ENCODE measurements around the gene CD226.
"Not testable (repeated sequence)": the region's sequence is repeated elsewhere in the genome, so short reads cannot be mapped to it uniquely, and the experiment has no call there.

CD226 gene

GRCh38 chr18:69980509-69980908, 32.8 kb upstream of the CD226 start:
- Histone ChIP-seq H3K27ac (ENCODE audit: low read length) (no peak overlapping the region), H3K36me3 (ENCODE audit: control insufficient read depth in 2 of 2, insufficient read depth in 2 of 2, low read length in 2 of 2) (no peaks in the 10 kb centered on the region), H3K4me3 (ENCODE audit: low read length in 2 of 2) (no peak overlapping the region), H3K9me3 (ENCODE audit: control insufficient read depth in 2 of 2, low read length in 2 of 2) (peaks cover 4 to 5% of the 10 kb centered on the region in 2 donors), H3K4me1 (ENCODE audit: control insufficient read depth, insufficient read depth, low read length) (no peaks in the 10 kb centered on the region), H3K27me3 (ENCODE audit: control insufficient read depth in 1 of 2, insufficient read depth in 2 of 2, low read length in 2 of 2) (no peaks in the 10 kb centered on the region), H3K9ac (ENCODE audit: low read length in 2 of 2) (no peak overlapping the region)

DNA sequence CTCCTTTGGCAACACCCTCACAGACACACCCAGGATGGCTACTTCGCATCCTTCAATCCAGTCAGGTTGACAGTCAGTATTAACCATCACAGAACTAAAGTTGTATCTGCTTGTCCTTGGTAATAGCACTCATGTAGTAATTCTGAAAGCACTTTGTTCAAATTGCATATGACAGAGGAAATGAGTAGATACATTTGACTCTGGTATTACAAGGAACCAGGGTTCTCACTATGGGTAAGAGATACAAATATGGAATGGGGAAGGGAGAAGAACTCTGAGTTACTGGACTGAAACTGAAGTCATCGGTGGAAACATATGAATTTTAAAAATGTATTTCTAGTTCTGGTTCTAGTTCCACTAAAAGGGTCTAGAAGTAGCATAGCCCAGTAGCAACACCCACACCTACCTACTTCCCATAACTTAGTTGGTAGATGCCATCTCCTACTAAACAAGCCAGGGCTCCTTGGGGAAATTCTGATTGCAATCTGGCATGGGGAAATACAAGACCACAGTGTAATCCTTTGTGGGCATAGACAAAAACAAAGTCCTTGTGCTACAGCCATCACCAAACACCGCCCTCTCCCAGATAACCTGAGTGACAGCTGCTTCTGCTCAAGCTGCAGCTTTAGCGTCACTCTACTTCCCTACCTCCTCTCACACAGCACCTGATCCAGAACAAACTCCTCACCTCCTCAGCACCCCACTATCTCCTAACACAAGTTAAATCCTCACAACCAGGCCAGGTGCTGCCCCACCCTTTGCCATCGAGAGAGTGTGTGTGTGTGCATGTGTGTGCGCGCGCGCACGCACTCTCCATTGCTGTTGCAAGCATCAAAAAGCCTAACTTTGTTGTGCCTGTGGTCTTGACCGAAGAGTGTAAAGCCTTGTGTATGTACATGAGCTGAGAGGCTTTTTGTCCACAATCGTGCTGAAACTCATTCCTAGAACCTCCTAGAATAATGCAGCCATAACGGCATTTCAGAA, 31.4 kb upstream of the CD226 start:
- Histone ChIP-seq H3K27ac (ENCODE audit: low read length) (no peak overlapping the region), H3K4me1 (ENCODE audit: control insufficient read depth, insufficient read depth, low read length) (no peaks in the 10 kb centered on the region), H3K27me3 (ENCODE audit: control insufficient read depth in 1 of 2, insufficient read depth in 2 of 2, low read length in 2 of 2) (no peaks in the 10 kb centered on the region), H3K9ac (ENCODE audit: low read length in 2 of 2) (no peak overlapping the region), H3K9me3 (ENCODE audit: control insufficient read depth in 2 of 2, low read length in 2 of 2) (peaks cover 4 to 5% of the 10 kb centered on the region in 2 donors), H3K4me3 (ENCODE audit: low read length in 2 of 2) (no peak overlapping the region), H3K36me3 (ENCODE audit: control insufficient read depth in 2 of 2, insufficient read depth in 2 of 2, low read length in 2 of 2) (no peaks in the 10 kb centered on the region)

DNA sequence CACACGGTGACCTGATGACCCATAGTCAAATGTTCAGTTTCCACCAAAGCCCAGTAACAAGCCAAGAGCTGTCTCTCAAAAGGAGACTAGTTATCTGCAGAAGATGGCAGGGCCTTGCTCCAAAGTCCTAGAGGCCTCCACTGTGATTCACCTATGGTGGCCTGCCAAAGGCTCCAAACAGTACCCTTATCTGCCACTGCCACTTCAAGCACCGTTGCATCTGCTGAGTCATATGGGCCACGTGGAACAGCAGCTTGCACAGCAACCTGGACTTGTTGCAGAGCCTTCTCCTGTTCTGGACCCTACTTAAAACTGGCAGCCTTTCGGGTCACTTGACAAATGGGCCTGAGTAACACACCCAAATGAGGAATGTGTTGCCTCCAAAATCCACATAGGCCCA, 27.6 kb upstream of the CD226 start:
- not testable (repeated sequence) for H3K4me3 ChIP-seq (ENCODE audit: low read length in 2 of 2); H3K9me3 ChIP-seq (ENCODE audit: control insufficient read depth in 2 of 2, low read length in 2 of 2); H3K4me1 ChIP-seq (ENCODE audit: control insufficient read depth, insufficient read depth, low read length); H3K27me3 ChIP-seq (ENCODE audit: control insufficient read depth in 1 of 2, insufficient read depth in 2 of 2, low read length in 2 of 2); H3K27ac ChIP-seq (ENCODE audit: low read length); H3K9ac ChIP-seq (ENCODE audit: low read length in 2 of 2); H3K36me3 ChIP-seq (ENCODE audit: control insufficient read depth in 2 of 2, insufficient read depth in 2 of 2, low read length in 2 of 2)

GRCh38 chr18:69974365-69974764, 26.7 kb upstream of the CD226 start:
- Histone ChIP-seq H3K27ac (ENCODE audit: low read length) (no peak overlapping the region), H3K9ac (ENCODE audit: low read length in 2 of 2) (no peak overlapping the region), H3K27me3 (ENCODE audit: control insufficient read depth in 1 of 2, insufficient read depth in 2 of 2, low read length in 2 of 2) (no peaks in the 10 kb centered on the region), H3K9me3 (ENCODE audit: control insufficient read depth in 2 of 2, low read length in 2 of 2) (peaks cover 4 to 5% of the 10 kb centered on the region in 2 donors), H3K4me1 (ENCODE audit: control insufficient read depth, insufficient read depth, low read length) (no peaks in the 10 kb centered on the region), H3K36me3 (ENCODE audit: control insufficient read depth in 2 of 2, insufficient read depth in 2 of 2, low read length in 2 of 2) (no peaks in the 10 kb centered on the region), H3K4me3 (ENCODE audit: low read length in 2 of 2) (no peak overlapping the region)

DNA sequence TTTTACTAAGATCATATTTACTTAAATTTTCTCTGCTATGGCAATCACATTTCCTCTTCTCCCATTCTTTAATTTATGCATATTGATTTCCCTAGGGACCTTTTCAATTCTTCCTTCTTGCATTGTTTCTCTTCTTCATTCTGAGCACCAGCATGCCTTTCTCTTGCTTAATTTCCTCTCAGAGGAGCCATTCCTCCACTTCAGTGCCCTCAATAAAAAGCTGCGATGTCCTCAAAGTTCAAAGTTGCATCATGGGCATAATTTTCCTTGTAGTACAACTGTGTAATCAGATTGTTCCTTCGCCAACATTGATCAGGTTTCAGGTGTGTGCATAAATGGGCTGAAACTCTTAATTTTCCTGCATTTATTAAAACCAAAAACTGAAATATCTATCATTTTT, 21.8 kb upstream of the CD226 start:
- no peak overlapping the region for H3K27ac ChIP-seq (ENCODE audit: low read length)
- H3K9me3 ChIP-seq (ENCODE audit: control insufficient read depth in 2 of 2, low read length in 2 of 2): no peaks in the 10 kb centered on the region
- H3K27me3 ChIP-seq (ENCODE audit: control insufficient read depth in 1 of 2, insufficient read depth in 2 of 2, low read length in 2 of 2): no peaks in the 10 kb centered on the region
- H3K4me3 ChIP-seq (ENCODE audit: low read length in 2 of 2): no peak overlapping the region
- H3K4me1 ChIP-seq (ENCODE audit: control insufficient read depth, insufficient read depth, low read length): no peaks in the 10 kb centered on the region
- no peak overlapping the region for H3K9ac ChIP-seq (ENCODE audit: low read length in 2 of 2)
- no peaks in the 10 kb centered on the region for H3K36me3 ChIP-seq (ENCODE audit: control insufficient read depth in 2 of 2, insufficient read depth in 2 of 2, low read length in 2 of 2)

DNA sequence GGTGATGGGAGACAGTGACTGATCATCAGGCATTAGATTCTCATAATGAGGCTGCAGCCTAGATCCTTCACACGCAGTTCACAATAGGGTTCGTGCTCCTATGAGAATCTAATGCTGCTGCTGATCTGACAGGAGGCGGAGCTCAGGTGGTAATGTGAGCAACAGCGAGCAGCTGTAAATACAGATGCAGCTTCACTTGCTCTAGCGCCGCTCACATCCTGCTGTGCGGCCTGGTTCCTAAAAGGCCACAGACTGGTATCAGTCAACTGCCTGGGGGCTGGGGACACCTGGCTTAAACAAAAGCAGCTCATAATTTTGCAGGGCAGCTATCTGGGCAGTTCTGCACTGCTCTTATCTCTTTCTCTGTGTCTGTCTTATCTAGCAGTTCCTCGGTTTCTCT, 20.4 kb upstream of the CD226 start:
- Histone ChIP-seq H3K27me3 (ENCODE audit: control insufficient read depth in 1 of 2, insufficient read depth in 2 of 2, low read length in 2 of 2) (no peaks in the 10 kb centered on the region), H3K9ac (ENCODE audit: low read length in 2 of 2) (no peak overlapping the region), H3K4me3 (ENCODE audit: low read length in 2 of 2) (no peak overlapping the region), H3K36me3 (ENCODE audit: control insufficient read depth in 2 of 2, insufficient read depth in 2 of 2, low read length in 2 of 2) (no peaks in the 10 kb centered on the region), H3K9me3 (ENCODE audit: control insufficient read depth in 2 of 2, low read length in 2 of 2) (no peaks in the 10 kb centered on the region), H3K27ac (ENCODE audit: low read length) (no peak overlapping the region), H3K4me1 (ENCODE audit: control insufficient read depth, insufficient read depth, low read length) (no peaks in the 10 kb centered on the region)

GRCh38 chr18:69963196-69963595, 15.5 kb upstream of the CD226 start:
- Histone ChIP-seq H3K4me1 (ENCODE audit: control insufficient read depth, insufficient read depth, low read length) (no peaks in the 10 kb centered on the region), H3K9me3 (ENCODE audit: control insufficient read depth in 2 of 2, low read length in 2 of 2) (no peaks in the 10 kb centered on the region), H3K36me3 (ENCODE audit: control insufficient read depth in 2 of 2, insufficient read depth in 2 of 2, low read length in 2 of 2) (no peaks in the 10 kb centered on the region), H3K9ac (ENCODE audit: low read length in 2 of 2) (no peak overlapping the region), H3K27me3 (ENCODE audit: control insufficient read depth in 1 of 2, insufficient read depth in 2 of 2, low read length in 2 of 2) (no peaks in the 10 kb centered on the region), H3K4me3 (ENCODE audit: low read length in 2 of 2) (no peak overlapping the region), H3K27ac (ENCODE audit: low read length) (no peak overlapping the region)

- H3K9me3 ChIP-seq (ENCODE audit: control insufficient read depth in 2 of 2, low read length in 2 of 2): no peaks in the 10 kb centered on the region
- no peaks in the 10 kb centered on the region for H3K36me3 ChIP-seq (ENCODE audit: control insufficient read depth in 2 of 2, insufficient read depth in 2 of 2, low read length in 2 of 2)
- H3K27me3 ChIP-seq (ENCODE audit: control insufficient read depth in 1 of 2, insufficient read depth in 2 of 2, low read length in 2 of 2): no peaks in the 10 kb centered on the region
- no peaks in the 10 kb centered on the region for H3K4me1 ChIP-seq (ENCODE audit: control insufficient read depth, insufficient read depth, low read length)
- H3K4me3 ChIP-seq (ENCODE audit: low read length in 2 of 2): no peak overlapping the region
- H3K9ac ChIP-seq (ENCODE audit: low read length in 2 of 2): no peak overlapping the region
- no peak overlapping the region for H3K27ac ChIP-seq (ENCODE audit: low read length)
Observed at GRCh38 chr18:69961718-69962117, 14.0 kb upstream of the CD226 start.

GRCh38 chr18:69958422-69958821, 10.7 kb upstream of the CD226 start:
- no peaks in the 10 kb centered on the region for H3K4me1 ChIP-seq (ENCODE audit: control insufficient read depth, insufficient read depth, low read length)
- H3K36me3 ChIP-seq (ENCODE audit: control insufficient read depth in 2 of 2, insufficient read depth in 2 of 2, low read length in 2 of 2): no peaks in the 10 kb centered on the region
- H3K27me3 ChIP-seq (ENCODE audit: control insufficient read depth in 1 of 2, insufficient read depth in 2 of 2, low read length in 2 of 2): no peaks in the 10 kb centered on the region
- no peak overlapping the region for H3K27ac ChIP-seq (ENCODE audit: low read length)
- H3K4me3 ChIP-seq (ENCODE audit: low read length in 2 of 2): no peak overlapping the region
- no peak overlapping the region for H3K9ac ChIP-seq (ENCODE audit: low read length in 2 of 2)
- no peaks in the 10 kb centered on the region for H3K9me3 ChIP-seq (ENCODE audit: control insufficient read depth in 2 of 2, low read length in 2 of 2)

- Histone ChIP-seq H3K27ac (ENCODE audit: low read length) (no peak overlapping the region), H3K27me3 (ENCODE audit: control insufficient read depth in 1 of 2, insufficient read depth in 2 of 2, low read length in 2 of 2) (no peaks in the 10 kb centered on the region), H3K36me3 (ENCODE audit: control insufficient read depth in 2 of 2, insufficient read depth in 2 of 2, low read length in 2 of 2) (no peaks in the 10 kb centered on the region), H3K9ac (ENCODE audit: low read length in 2 of 2) (no peak overlapping the region), H3K9me3 (ENCODE audit: control insufficient read depth in 2 of 2, low read length in 2 of 2) (no peaks in the 10 kb centered on the region), H3K4me1 (ENCODE audit: control insufficient read depth, insufficient read depth, low read length) (no peaks in the 10 kb centered on the region), H3K4me3 (ENCODE audit: low read length in 2 of 2) (no peak overlapping the region)
Observed at GRCh38 chr18:69957747-69958146, 10.1 kb upstream of the CD226 start.

All from stomach smooth muscle (tissue), 2 donors.